B cell (primary cell): Measurements from ENCODE around the gene RPL36. TPM values are rescaled to one million over a fixed set of nuclear protein-coding genes. Genes with fewer than 3 reads are reported as not detected.
A peak's percentile ranks its signal among the peaks of the same experiment; 100 is the strongest.

Experiments used
- ATAC-seq: fragments of 200-7000 bp; cut with Tn5 transposase; one replicate; pipeline ENCODE4 v1.10.0; 2021; ENCODE audit warnings: low read depth, mild to moderate bottlenecking, moderate number of reproducible peaks, moderate library complexity
- CTCF ChIA-PET: fragments of 350-600 bp; sonication (Branson Sonifier 250); formaldehyde crosslinking; loops from one replicate; lab custom pipeline; 2021; ENCODE audit warnings: antibody characterized with exemption, inconsistent platforms; lab: Charles Lee
- POLR2A ChIA-PET: fragments of 350-600 bp; sonication (Branson Sonifier 250); formaldehyde crosslinking; loops from one replicate; lab custom pipeline; 2021; ENCODE audit warnings: antibody characterized with exemption; lab: Charles Lee
- DNase-seq: peaks from one replicate; pipeline ENCODE4 v3.0.0; 2013
- H2AFZ ChIP-seq: 2 replicates; pipeline ENCODE4 v1.6.1; 2012; ENCODE audit warnings: mild to moderate bottlenecking, low read depth, low read length; ENCODE audit not compliant: insufficient read depth, poor library complexity, severe bottlenecking
- H3K27ac ChIP-seq, 2 donors: 1 replicate in 1 of 2; 2 replicates in 1 of 2; pipeline ENCODE4 v1.5.1; 2012 to 2013; ENCODE audit warnings: low read length in 2 of 2, mild to moderate bottlenecking in 2 of 2, moderate library complexity in 1 of 2
- H3K27me3 ChIP-seq, 4 experiments: fragments of 200-600 bp in 1 of 4; sonication (generic) in 1 of 4; replicated peaks in 1 of 4; 1 replicate in 2 of 4; 2 replicates in 2 of 4; pipeline versions ENCODE4 v1.6.1 to v1.7.0; 2013 to 2016; ENCODE audit warnings: low read length in 3 of 4, mild to moderate bottlenecking in 2 of 4, mixed read lengths in 1 of 4, moderate library complexity in 1 of 4; ENCODE audit not compliant: insufficient read depth in 4 of 4, control insufficient read depth in 3 of 4; ENCODE audit errors: control extremely low read depth in 1 of 4
- H3K36me3 ChIP-seq, 2 experiments: replicated peaks in 1 of 2; 1 replicate in 1 of 2; 2 replicates in 1 of 2; pipeline versions ENCODE4 v1.6.1 to v1.7.1; 2013; ENCODE audit warnings: low read length in 1 of 2; ENCODE audit not compliant: insufficient read depth in 2 of 2, control insufficient read depth in 1 of 2; ENCODE audit errors: control extremely low read depth in 1 of 2, extremely low read depth in 1 of 2
- H3K4me1 ChIP-seq, 2 donors: fragments of 200-600 bp in 1 of 2; sonication (generic) in 1 of 2; 1 replicate in 1 of 2; 2 replicates in 1 of 2; pipeline versions ENCODE4 v1.5.1 to v1.6.1; 2013 to 2017; ENCODE audit warnings: low read length in 2 of 2; ENCODE audit not compliant: control insufficient read depth in 2 of 2, insufficient read depth in 2 of 2
- H3K4me2 ChIP-seq: replicated peaks from 2 replicates; pipeline ENCODE3; 2012; ENCODE audit warnings: mild to moderate bottlenecking, low read depth, low read length; ENCODE audit not compliant: poor library complexity, severe bottlenecking
- H3K4me3 ChIP-seq, 5 experiments: fragments of 200-600 bp in 1 of 5; sonication (generic) in 1 of 5; 1 replicate in 3 of 5; 2 replicates in 2 of 5; pipeline versions ENCODE4 v1.5.1 to v1.7.0; 2011 to 2016; ENCODE audit warnings: low read length in 4 of 5, mild to moderate bottlenecking in 4 of 5, low read depth in 2 of 5, control low read depth in 1 of 5, moderate library complexity in 1 of 5; ENCODE audit not compliant: insufficient read depth in 1 of 5; ENCODE audit errors: control extremely low read depth in 1 of 5, extremely low read depth in 1 of 5
- H3K79me2 ChIP-seq: fragments of 200-600 bp; sonication (generic); one replicate; pipeline ENCODE4 v1.6.0; 2016; ENCODE audit warnings: low read length; ENCODE audit not compliant: control insufficient read depth, insufficient read depth
- H3K9ac ChIP-seq: fragments of 200-600 bp; sonication (generic); 2 replicates; pipeline ENCODE4 v1.6.1; 2017; ENCODE audit warnings: mild to moderate bottlenecking, low read length, moderate library complexity
- H3K9me3 ChIP-seq, 3 donors: one replicate each; pipeline versions ENCODE4 v1.6.1 to v1.7.1; 2013; ENCODE audit warnings: low read length in 2 of 3; ENCODE audit not compliant: control insufficient read depth in 2 of 3, insufficient read depth in 1 of 3; ENCODE audit errors: control extremely low read depth in 1 of 3
- H4K20me1 ChIP-seq: 2 replicates; pipeline ENCODE4 v1.6.0; 2012; ENCODE audit warnings: mild to moderate bottlenecking, low read length; ENCODE audit not compliant: insufficient read depth, control insufficient read depth, poor library complexity, severe bottlenecking
- H3K27ac Mint-ChIP-seq: one replicate; pipeline ENCODE4 v1.8.0; 2021; ENCODE audit warnings: mixed read lengths
- H3K27me3 Mint-ChIP-seq: one replicate; pipeline ENCODE4 v1.8.0; 2021; ENCODE audit warnings: mixed read lengths
- H3K4me1 Mint-ChIP-seq: one replicate; pipeline ENCODE4 v1.8.0; 2021; ENCODE audit warnings: mixed read lengths
- H3K4me3 Mint-ChIP-seq: one replicate; pipeline ENCODE4 v1.8.0; 2021; ENCODE audit warnings: mixed read lengths
- H3K9me3 Mint-ChIP-seq: one replicate; pipeline ENCODE4 v1.8.0; 2022; ENCODE audit warnings: mixed read lengths; ENCODE audit not compliant: insufficient read depth
- EZH2 ChIP-seq: IDR thresholded peaks from 2 replicates; pipeline ENCODE4 v1.6.1; 2012; ENCODE audit warnings: borderline replicate concordance, low read depth, mild to moderate bottlenecking, moderate library complexity, low read length; ENCODE audit not compliant: insufficient read depth, poor library complexity, severe bottlenecking
- WGBS: methylation state at CpG from one replicate; pipeline ENCODE4 v1.1.5; 2013; ENCODE audit warnings: missing lambda C conversion rate; ENCODE audit not compliant: insufficient coverage; 5-methylcytosine and 5-hydroxymethylcytosine counted together
- intact Hi-C: fragments of 100-400 bp; cut with micrococcal nuclease; formaldehyde crosslinking; loops from one replicate; pipeline ENCODE4 v1.10.0; 2022
- polyA plus RNA-seq: library from polyadenylated mRNA; depleted of rRNA; stranded (reverse); fragments of >200 nt; gene quantifications from 2 replicates; pipeline ENCODE4 v1.2.3, GENCODE V29; 2012
- total RNA-seq, 2 donors: library from RNA; stranded (reverse); fragments of 120-200 nt in 1 of 2; gene quantifications; 1 replicate in 1 of 2; 2 replicates in 1 of 2; pipeline versions ENCODE4 v1.2.3 to v1.2.4, GENCODE V29; 2013 to 2022
- TF ChIP-seq, protein P1 (sequence below): fragments of 200-600 bp; IDR thresholded peaks from one replicate; pipeline ENCODE4 v1.8.0; 2022; ENCODE audit warnings: antibody characterized with exemption, mild to moderate bottlenecking

RPL36 gene
- total and polyA plus RNA-seq, 2 donors (not counting 1 experiment from before 2014, with no cell fraction given): 899 to 983 TPM

DNA sequence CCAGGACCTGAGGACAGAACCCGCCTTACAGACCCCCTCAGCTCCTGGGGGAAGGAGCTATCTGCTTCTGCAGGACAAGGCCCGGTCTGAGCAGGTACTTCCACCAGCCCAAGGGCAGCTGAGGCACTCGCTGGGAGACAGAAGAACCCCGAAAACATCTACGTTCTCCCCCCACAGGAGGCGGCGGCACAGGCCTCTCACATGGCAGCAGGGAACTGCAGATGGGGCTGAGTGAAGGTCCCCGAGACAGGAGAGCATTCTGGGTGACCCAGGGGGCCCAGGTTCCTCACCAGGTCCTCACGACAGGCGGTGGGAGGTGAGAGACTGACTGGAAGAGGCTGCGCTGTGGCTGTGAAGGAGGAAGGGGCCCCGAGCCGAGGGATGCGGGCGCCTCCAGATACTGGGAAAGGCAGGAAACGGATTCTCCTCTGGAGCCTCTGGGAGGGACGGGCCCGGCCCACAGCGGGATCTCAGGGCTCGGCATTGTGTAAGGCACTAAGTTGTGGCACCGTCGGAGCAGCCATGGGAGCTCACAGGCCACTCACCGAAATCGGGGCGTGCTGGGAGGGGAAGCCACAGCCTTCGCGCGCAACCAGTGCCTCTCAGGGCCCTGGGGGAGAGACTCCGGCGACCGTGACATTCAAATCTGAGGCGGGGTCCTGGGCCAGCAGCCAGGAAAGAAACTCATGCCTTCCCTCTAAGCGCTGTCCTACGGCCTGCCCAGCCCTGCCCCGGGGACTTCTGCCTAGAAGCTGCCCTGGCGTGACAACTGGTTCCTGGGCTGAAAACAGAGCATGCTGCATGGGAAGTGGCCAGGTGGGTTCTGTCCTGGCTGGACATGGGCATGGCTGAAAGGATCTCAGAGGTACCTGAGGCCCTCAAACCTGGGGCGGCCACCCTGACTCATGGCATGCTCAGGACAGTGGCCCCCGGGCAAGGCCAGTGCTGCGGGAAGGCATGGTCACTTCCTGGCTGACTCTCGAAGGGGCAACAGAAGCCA, 14.0 kb downstream of the RPL36 start:
- Histone ChIP-seq H3K9me3 (peaks cover 0 to 2% (median 0%) of the 10 kb centered on the region in 3 donors), H3K79me2 (peaks cover 14% of the 10 kb centered on the region), H3K36me3 (peaks cover 0 to 52% of the 10 kb centered on the region in 2 experiments), H3K4me3 (no peak overlapping the region), H4K20me1 (peaks cover 15% of the 10 kb centered on the region), H3K4me1 (no peaks in the 10 kb centered on the region), H2AFZ (no peak overlapping the region), H3K4me2 (no peak overlapping the region), H3K27ac (no peak overlapping the region), H3K9ac (no peak overlapping the region), H3K27me3 (no peaks in the 10 kb centered on the region)
- intact Hi-C loops: no loop called here
- Mint-ChIP-seq H3K27me3 (no peaks in the 10 kb centered on the region), H3K4me1 (no peaks in the 10 kb centered on the region), H3K9me3 (no peaks in the 10 kb centered on the region), H3K4me3 (no peak overlapping the region), H3K27ac (no peak overlapping the region)
- CTCF ChIA-PET: no interaction called here
- TF ChIP-seq, protein P1, sequence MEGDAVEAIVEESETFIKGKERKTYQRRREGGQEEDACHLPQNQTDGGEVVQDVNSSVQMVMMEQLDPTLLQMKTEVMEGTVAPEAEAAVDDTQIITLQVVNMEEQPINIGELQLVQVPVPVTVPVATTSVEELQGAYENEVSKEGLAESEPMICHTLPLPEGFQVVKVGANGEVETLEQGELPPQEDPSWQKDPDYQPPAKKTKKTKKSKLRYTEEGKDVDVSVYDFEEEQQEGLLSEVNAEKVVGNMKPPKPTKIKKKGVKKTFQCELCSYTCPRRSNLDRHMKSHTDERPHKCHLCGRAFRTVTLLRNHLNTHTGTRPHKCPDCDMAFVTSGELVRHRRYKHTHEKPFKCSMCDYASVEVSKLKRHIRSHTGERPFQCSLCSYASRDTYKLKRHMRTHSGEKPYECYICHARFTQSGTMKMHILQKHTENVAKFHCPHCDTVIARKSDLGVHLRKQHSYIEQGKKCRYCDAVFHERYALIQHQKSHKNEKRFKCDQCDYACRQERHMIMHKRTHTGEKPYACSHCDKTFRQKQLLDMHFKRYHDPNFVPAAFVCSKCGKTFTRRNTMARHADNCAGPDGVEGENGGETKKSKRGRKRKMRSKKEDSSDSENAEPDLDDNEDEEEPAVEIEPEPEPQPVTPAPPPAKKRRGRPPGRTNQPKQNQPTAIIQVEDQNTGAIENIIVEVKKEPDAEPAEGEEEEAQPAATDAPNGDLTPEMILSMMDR: no peak
- no peak for TF ChIP-seq EZH2
- POLR2A ChIA-PET: interaction anchor here (0.7 kb wide), 2 partner anchors 9 to 44 kb away, joined by 3 to 5 read pairs; no protein-coding TSS in a partner anchor
- no peak for ATAC-seq
- DNase-seq: peak; percentile 23
- 98% methylated on average over 36 of the region's 40 CpGs for WGBS

DNA sequence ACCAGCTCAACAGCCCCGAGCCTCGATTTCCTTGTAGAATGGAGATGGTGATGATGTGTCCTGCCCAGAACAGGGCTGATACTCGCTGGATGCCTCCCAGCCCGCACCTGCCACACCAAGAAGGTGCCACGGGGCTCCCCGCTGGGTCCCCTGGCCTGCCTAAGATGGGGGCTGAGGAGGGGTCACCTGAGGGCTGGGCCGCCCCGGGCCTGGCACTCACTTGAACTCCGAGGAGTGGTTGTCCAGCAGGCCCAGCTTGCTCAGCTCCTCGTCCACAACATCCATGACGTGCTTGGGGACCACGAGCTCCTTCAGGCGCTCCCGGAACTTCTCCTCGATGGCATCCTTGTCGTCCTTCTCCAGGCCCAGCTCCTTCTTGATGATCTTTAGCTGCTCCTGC, 15.5 kb downstream of the RPL36 start:
- Histone ChIP-seq H2AFZ (no peak overlapping the region), H3K27ac (no peak overlapping the region), H3K27me3 (no peaks in the 10 kb centered on the region), H3K4me3 (no peak overlapping the region), H3K4me2 (no peak overlapping the region), H3K4me1 (no peaks in the 10 kb centered on the region), H3K79me2 (peaks cover 11% of the 10 kb centered on the region), H3K9ac (no peak overlapping the region), H3K9me3 (peaks cover 0 to 2% (median 0%) of the 10 kb centered on the region in 3 donors), H3K36me3 (peaks cover 0 to 52% of the 10 kb centered on the region in 2 experiments), H4K20me1 (peaks cover 8% of the 10 kb centered on the region)
- TF ChIP-seq, protein P1: no peak
- TF ChIP-seq EZH2: no peak
- POLR2A ChIA-PET: no interaction called here
- H3K27me3 Mint-ChIP-seq: no peaks in the 10 kb centered on the region
- WGBS: 92% methylated on average over 16 of the region's 16 CpGs
- no peak overlapping the region for H3K4me3 Mint-ChIP-seq
- intact Hi-C loops: no loop called here
- no peaks in the 10 kb centered on the region for H3K9me3 Mint-ChIP-seq
- ATAC-seq (no peak), DNase-seq (no peak)
- CTCF ChIA-PET: no interaction called here
- H3K4me1 Mint-ChIP-seq: no peaks in the 10 kb centered on the region
- H3K27ac Mint-ChIP-seq: no peak overlapping the region
